Epidermal melanocyte (primary cell): ENCODE results near the gene VAC14.

Experiments used
- DNase-seq: peaks from one replicate; pipeline ENCODE4 v3.0.0; 2011; ENCODE audit warnings: low spot score; ENCODE audit not compliant: insufficient read length

Gene VAC14

GRCh38 chr16:70708366-70709246 lies 92.4 kb downstream of the VAC14 start:
- DNase-seq = no peak

DNA sequence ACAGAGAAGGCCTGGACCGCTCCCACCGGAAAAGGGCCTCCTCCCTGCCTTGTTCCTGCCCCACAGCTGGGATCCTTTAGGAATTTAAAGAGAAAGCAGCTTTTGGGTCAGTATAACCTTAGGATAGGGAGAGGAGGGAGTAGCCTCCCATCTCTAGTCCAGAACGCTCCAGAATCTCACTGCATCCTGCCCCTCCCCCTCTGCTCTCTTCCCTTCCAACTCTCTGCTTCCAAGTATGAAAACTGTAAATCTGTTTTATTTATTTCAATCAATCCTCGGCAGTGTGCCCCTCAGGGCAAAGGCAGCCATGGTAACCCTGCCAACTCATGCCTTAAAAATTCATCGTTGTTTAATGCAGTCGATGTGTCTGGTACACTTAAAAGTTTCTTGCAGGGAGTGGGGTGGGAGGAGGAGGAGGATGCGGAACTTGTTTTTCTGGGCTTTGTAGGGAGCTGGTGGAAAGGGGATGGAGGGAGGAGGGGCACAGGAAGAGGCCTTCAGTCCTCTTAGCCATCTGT lies 94.0 kb downstream of the VAC14 start:
- DNase-seq = peak; percentile 95

DNA sequence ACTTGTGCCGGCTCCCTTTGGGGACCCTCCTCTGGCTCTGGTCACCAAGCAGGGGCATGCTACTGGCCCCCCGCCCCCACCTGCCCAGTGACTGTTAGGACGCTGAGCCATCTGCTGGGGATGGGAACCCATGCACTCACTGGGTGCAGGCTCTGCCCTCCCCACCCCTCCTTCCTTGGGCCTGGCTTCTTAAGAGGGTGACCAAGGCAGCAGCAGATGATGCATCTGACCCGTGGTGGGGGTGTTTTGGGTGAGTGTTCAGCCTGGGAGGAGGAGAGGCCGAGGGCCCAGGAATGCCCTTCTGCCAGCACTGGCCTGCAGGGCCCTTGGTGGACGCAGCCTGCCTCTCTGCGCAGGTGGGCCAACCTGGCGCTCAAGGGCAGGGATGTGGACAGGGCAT lies 95.9 kb downstream of the VAC14 start:
- DNase-seq = no peak

DNA sequence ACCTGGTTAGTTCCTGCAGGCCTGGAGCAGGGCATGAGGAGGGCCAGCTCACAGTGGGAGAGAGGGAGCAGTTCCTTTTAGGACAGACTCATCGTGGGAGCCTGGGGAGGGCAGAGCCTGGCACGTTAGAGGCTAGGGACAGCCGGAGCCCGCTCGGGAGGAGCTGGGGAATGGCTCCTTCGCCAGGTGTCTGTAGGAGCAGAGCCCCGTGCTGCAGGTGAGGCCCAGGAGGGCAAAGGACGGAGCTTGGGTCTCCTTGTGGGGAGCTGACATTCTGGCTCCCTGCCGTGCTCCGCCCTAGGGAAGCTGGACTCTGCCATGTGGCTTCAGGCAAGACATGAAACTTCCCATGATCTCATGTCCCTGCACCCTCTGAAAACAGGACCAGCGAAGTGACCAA lies 96.4 kb downstream of the VAC14 start:
- no peak for DNase-seq

- DNase-seq = no peak
These were observed 97.0 kb downstream of the VAC14 start for GRCh38 chr16:70703835-70704381.

GRCh38 chr16:70703041-70703834 lies 97.7 kb downstream of the VAC14 start:
- peak; percentile 67 for DNase-seq

DNA sequence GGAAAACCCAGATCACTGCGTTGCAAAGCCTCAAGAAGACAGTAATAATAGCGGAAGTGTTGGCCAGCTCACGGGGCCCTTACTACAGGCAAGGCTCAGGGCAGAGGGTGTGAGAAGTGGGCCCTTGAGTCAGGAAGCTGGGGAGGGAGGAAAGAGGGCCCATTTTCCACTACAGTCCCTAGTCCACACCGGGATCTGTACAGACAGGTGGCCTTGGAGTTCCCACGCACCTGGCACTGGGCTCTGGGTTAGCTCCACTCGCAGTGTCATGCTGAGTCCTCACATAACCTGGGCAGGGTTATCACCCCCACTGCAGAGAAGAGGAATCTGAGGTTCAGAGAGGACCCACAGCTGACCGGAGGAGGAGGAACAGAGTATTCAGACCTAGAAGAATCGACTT lies 98.3 kb downstream of the VAC14 start:
- no peak for DNase-seq

DNA sequence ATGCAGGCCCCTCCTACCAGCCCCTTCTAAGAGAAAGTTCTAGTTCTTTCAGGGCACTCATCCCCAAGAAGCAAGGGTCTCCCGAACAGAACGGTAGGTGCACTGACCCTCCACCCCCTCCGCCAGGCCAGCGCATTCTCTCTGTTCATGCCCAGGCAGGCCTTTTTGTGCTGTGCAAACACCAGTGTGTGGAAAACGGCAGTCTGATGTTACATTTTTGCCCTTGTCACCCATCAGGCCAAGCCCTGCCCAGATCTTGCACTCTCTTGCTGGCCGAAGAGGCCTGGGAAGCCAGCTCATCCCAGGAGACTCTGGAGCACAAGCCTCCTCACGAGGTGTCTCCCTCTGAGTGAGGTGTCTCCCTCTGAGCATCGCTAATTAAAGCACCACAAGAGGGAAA lies 99.0 kb downstream of the VAC14 start:
- DNase-seq = no peak

GRCh38 chr16:70701596-70701995 lies 99.4 kb downstream of the VAC14 start:
- no peak for DNase-seq

- DNase-seq = no peak
These were observed 99.9 kb downstream of the VAC14 start for GRCh38 chr16:70701036-70701435.

DNA sequence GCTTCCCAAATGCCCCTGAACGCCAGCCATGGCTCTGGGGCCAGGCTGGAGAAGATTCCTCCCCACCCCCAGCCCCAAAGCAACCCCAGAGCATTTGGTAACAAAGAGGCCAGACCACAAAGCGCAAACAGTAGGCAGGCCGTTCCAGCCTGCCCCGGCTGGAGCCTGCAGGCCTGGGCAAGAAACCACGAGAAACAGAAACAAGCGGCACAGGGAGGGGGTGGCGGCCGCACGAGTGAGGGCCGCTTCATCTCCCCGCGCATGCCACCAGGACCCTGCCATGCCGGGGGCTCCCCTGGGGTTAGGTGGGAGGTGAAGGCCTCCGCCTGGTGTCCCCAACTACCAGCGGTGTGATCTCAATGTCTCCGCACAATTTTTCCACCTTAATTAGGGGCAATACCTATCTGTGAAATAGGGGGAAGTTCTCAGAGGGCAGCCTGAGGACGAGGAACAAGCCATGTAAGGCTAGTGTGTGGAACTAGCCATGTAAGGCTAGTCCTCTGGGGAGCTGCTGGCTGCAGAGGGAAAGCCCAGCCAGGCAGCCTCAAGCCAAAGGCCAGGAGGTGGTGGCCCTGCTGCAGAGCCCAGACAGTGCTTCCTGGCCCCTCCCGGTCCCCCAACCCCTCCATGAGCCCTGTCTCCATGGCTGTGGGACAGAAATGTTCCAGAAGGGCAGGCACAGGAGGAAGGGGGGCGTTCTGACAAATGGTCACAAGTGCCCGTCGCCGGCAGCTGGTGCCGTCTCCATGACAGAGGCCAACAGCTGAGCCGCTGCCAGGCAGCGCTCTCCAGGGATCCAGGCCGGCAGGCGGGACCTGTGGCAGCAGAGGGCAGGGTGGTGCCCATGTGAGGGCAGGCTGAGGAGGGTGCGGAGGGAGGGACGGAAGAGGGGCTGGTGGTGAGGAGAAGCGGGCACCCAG lies 100.6 kb downstream of the VAC14 start:
- DNase-seq = no peak

DNA sequence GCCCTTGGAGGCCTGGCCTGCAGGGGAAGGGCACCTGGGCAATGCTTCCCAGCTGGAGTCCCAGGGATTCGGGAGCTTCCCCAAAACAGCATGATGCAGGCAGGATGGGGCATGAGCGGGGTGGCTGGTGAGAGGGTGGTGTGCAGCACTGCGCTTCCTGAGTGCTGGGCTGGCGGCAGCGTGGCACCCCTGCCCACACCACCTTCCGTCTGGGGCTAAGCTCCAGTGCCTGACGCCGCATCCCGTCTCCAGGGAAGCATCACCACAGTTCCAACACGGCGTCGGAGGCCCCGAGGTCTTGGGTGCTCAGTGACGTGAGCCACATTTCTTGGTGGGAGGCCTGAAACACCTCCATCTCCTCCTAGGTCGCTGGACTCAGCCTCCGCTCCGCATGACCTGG lies 101.3 kb downstream of the VAC14 start:
- DNase-seq = no peak

DNA sequence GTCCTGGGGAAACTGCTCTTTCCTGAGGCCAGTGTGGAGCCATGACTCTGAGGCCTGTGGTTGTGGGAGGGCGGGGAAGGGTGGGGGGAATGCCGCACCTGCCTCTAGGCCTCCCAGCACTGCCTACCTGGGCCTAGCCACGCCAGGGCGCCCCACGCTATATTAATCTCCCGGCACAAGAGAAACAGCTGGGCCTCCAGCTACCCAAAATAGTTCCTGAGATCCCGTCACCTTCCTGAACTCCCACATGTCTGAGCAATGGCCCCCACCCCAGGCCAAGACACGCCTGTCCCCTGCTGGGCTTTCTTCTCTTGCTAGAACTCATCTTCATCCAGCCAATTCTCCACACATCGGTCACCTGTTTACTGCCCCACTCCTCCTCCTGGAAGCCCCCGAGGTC lies 102.1 kb downstream of the VAC14 start:
- DNase-seq = no peak

DNA sequence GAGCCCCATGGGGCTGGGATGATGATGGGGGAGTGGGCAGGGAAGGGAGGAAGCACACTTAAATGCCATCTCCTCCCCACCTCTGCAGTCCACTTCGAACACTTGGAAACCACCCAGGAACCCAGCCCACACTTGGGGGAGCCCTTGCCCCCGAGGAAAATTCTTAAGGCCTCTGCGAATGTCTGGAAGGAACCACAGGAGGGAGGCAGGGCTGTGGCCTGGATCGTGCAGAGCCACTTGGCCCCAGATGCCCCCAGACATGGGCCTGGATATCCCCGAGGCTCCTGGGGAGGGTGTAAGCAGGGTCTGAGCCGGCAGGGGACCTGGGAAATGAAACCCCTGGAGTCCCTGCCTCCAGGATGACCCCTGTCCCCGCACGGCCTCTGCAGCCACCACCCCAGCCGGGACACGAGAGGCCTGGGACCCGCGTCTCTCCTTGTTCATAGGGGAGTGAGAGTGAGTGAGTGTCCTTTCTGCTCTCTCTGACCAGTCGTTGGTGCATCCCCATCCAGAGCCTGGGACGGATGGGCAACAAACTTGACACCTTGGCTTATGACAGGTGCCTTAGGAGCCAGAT lies 103.3 kb downstream of the VAC14 start:
- DNase-seq = no peak

- DNase-seq = no peak
These were observed 103.9 kb downstream of the VAC14 start for GRCh38 chr16:70696952-70697593.

GRCh38 chr16:70696355-70696754 lies 104.6 kb downstream of the VAC14 start:
- DNase-seq = no peak

DNA sequence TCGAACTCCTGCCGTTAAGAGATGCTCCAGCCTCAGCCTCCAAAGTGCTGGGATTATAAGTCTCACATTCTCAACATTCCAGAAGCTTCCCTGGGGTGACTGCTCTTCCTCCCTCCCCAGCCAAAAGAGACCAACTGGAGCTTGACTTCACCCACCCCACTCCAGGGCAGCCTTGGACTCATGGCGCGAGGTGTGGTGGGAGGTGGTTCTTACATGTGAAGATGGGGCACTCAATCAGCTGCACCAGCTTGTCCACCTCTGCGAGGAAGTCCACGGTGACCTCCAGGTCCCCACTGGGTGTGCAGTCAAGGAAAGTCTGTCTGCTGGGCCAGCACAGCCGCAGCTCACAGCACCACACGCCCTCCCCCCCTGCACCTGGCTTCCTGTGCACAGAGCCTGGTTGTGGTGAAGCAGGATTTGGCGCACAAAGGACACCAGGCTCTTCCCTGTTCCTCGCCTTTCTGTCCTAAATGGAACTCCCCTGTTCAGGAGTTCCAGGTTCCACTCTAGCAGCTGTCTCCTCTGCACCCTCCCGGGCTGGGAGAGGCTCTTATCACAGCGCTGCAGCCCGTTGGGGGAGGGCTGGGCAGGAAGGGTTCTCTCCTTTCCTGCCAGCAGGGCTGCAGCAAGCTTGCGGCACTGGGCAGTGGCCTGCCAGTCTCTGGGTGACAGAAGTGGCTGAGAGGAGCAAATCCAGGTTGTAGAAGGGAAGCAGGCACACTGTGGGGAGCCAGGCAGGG lies 105.5 kb downstream of the VAC14 start:
- DNase-seq = no peak

- no peak for DNase-seq
These were observed 106.1 kb downstream of the VAC14 start for GRCh38 chr16:70694868-70695218.

- peak; percentile 72 for DNase-seq
These were observed 106.7 kb downstream of the VAC14 start for GRCh38 chr16:70694088-70694867.
